Stimulated activated naive CD4-positive, alpha-beta T cell treated with Interleukin-2 at 50 U/mL for 16 hours (primary cell): Measurements from ENCODE around the gene MYH7B.

Experiments
- DNase-seq: peaks from one replicate; lab custom pipeline; 2025; lab: John Stamatoyannopoulos, UW

Gene MYH7B

GRCh38 chr20:34992751-34993417 lies 37.2 kb downstream of the MYH7B start:
- no peak for DNase-seq

- no peak for DNase-seq
Measured at GRCh38 chr20:34993941-34994508, 38.4 kb downstream of the MYH7B start.

GRCh38 chr20:34994509-34995131 lies 39.0 kb downstream of the MYH7B start:
- DNase-seq, result no peak

GRCh38 chr20:34995192-34995591 lies 39.5 kb downstream of the MYH7B start:
- no peak for DNase-seq

DNA sequence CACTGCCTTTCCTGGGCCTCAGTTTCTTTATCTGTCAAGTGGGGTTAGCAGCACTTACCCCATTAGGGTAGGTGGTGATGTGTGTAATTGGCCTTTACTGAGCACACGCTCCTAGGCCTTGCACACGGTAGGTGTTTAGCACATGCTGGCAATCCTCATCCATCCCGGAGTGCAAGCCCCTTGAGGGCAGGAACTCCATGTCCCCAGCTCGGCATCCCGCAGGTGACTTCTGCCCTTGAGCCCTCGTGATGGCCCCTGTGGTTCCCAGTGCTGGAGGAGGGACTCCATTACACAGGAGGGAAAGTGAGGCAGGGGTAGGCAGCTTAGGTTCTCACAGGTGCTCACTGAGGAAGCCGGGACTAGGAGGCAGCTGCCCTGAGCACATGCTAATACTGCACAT lies 40.0 kb downstream of the MYH7B start:
- no peak for DNase-seq

DNA sequence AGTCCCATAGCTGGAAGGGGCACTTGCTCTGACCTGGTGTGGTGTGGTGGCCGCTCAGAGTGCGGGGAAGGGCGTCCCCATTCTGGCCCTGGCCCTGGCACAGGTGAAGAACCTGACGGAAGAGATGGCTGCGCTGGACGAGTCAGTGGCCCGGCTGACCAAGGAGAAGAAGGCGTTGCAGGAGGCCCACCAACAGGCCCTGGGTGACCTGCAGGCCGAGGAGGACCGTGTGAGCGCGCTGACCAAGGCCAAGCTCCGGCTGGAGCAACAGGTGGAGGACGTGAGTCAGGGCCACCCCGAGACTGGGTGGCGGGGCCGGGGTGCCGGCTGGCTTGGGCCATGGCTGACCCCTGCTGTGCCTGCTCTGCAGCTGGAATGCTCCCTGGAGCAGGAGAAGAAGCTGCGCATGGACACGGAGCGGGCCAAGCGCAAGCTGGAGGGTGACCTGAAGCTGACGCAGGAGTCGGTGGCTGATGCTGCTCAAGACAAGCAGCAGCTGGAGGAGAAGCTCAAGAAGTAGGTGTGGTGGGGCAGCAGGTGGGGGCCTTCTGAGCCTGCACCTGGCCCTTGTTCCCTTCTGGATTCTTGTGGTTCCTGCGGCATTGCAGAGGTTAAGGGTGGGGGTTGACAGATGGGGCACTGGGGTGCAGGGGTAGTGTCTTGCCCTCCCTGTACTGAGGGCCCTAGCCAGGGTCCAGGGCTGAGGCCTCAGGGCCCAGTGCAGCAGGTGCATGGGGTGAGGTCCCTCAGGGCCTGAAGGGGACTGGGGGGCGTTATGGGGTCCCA lies 40.8 kb downstream of the MYH7B start:
- no peak for DNase-seq

DNA sequence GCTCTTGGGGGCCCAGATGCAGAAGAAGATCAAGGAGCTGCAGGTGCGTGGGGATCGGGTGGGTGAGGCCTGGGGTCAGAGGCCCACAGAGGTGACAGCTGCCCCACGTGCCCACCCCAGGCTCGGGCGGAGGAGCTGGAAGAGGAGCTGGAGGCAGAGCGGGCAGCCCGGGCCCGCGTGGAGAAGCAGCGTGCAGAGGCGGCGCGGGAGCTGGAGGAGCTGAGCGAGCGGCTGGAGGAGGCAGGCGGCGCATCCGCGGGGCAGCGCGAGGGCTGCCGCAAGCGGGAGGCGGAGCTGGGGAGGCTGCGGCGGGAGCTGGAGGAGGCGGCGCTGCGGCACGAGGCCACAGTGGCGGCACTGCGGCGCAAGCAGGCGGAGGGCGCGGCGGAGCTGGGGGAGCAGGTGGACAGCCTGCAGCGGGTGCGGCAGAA lies 41.5 kb downstream of the MYH7B start:
- DNase-seq, result no peak

DNA sequence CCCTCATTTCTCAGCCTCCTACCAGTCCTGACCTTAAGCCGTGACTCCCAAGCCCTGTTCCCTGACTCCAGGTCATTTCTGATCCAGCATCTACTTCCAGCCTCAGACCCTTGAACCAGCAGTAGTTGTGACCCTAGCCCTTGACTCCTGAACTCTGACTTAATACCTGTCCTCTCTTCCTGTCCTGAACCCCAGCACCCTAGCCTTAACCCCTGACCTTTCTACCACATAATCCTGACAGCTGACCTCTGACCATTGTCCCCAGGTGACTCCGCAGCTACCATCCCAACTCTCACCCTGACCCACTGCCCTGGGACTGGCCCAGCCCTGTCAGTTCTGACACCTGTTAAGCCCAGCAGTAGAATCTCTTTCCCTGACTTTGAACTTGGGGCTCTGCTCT lies 42.1 kb downstream of the MYH7B start:
- DNase-seq, result no peak

- DNase-seq, result no peak
Measured at GRCh38 chr20:34998331-34998950, 42.8 kb downstream of the MYH7B start.

GRCh38 chr20:34999021-34999451 lies 43.4 kb downstream of the MYH7B start:
- DNase-seq, result no peak

GRCh38 chr20:34999782-35000181 lies 44.1 kb downstream of the MYH7B start:
- no peak for DNase-seq

- DNase-seq, result no peak
Measured at GRCh38 chr20:35000311-35000921, 44.7 kb downstream of the MYH7B start.

DNA sequence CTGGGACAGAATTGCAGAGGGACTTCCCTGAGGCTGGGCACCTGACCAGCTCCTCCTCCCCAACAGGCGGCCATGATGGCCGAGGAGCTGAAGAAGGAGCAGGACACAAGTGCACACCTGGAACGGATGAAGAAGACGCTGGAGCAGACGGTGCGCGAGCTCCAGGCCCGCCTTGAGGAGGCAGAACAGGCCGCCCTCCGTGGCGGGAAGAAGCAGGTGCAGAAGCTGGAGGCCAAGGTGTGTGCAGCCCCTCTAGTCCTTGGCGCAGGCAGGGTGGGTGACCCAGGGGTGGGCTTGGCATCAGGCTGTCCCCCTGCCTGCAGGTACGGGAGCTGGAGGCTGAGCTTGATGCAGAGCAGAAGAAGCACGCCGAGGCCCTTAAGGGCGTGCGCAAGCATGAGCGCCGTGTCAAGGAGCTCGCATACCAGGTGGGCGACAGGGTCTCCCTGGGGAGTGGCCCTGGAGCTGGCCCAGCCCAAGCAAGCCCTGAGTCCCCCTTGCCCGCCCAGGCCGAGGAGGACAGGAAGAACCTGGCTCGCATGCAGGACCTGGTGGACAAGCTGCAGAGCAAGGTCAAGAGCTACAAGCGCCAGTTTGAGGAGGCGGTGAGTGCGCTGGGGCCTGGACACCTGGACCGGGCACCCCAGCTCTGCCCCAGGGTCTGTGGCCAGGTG lies 45.4 kb downstream of the MYH7B start:
- DNase-seq, result no peak

- no peak for DNase-seq
Measured at GRCh38 chr20:35001596-35002362, 46.1 kb downstream of the MYH7B start.

- DNase-seq, result no peak
Measured at GRCh38 chr20:35002426-35003210, 47.0 kb downstream of the MYH7B start.

- no peak for DNase-seq
Measured at GRCh38 chr20:35003211-35004031, 47.8 kb downstream of the MYH7B start.

- DNase-seq, result no peak
Measured at GRCh38 chr20:35004051-35004725, 48.5 kb downstream of the MYH7B start.
